ENCODE data around the gene ANKRD29. TPM values are rescaled to one million over a fixed set of nuclear protein-coding genes. Genes with fewer than 3 reads are reported as not detected.

Gene ANKRD29
- polyA plus RNA-seq, 1 of the 3 experiments (the other 2 are of a cell fraction) = 8.2 TPM

- Histone ChIP-seq H3K27me3 (ENCODE audit: insufficient read depth) (no peaks in the 10 kb centered on the region), H3K4me2 (no peak overlapping the region), H3K9me3 (no peaks in the 10 kb centered on the region), H3K9me2 (no peaks in the 10 kb centered on the region), H3K27ac (ENCODE audit: low read depth in 2 of 2, low read length in 1 of 2) (no peak overlapping the region; a peak in 1 of 4 replicates), H3K9ac (no peak overlapping the region), H3K36me3 (replicated peaks in 1 of 2; ENCODE audit: control insufficient read depth in 1 of 2, insufficient read depth in 2 of 2, low read length in 1 of 2) (no peaks in the 10 kb centered on the region), H3K79me2 (ENCODE audit: insufficient read depth) (no peaks in the 10 kb centered on the region), H4K20me1 (ENCODE audit: insufficient read depth) (no peaks in the 10 kb centered on the region), H2AFZ (ENCODE audit: low read depth) (no peak overlapping the region), H3K4me1 (ENCODE audit: control insufficient read depth in 1 of 2, insufficient read depth in 2 of 2, low read depth in 1 of 2, low read length in 1 of 2) (peaks cover 7 to 22% of the 10 kb centered on the region in 2 experiments), H3F3A (replicated peaks; ENCODE audit: insufficient read depth) (peaks cover 4% of the 10 kb centered on the region), H3K4me3 (ENCODE audit: low read depth in 2 of 2, low read length in 1 of 2) (no peak overlapping the region)
- CTCF ChIA-PET = interaction anchor here (0.9 to 1.5 kb wide), 6 partner anchors 13 to 159 kb away, joined by 3 to 5 read pairs (median 3); no protein-coding TSS in a partner anchor
- 78% methylated on average over 4 of the region's 6 CpGs for WGBS (ENCODE audit: low lambda C conversion rate)
- TF ChIP-seq MEF2A (IDR thresholded peaks at IDR 0.05; ENCODE audit: borderline replicate concordance, low read depth) (no peak), FOSL2 (IDR thresholded peaks at IDR 0.05; ENCODE audit: borderline replicate concordance, low read depth) (no peak), ELF1 (IDR thresholded peaks at IDR 0.05) (no peak), RXRA (IDR thresholded peaks at IDR 0.05; ENCODE audit: borderline replicate concordance, low read depth) (no peak), NRF1 (IDR thresholded peaks at IDR 0.05; ENCODE audit: low read depth, low read length) (no peak), IRF3 (IDR thresholded peaks at IDR 0.05; ENCODE audit: low read depth, low read length) (no peak), NFIC (IDR thresholded peaks at IDR 0.05; ENCODE audit: borderline replicate concordance) (no peak), FOXJ3 (CRISPR knock-in tag; IDR thresholded peaks at IDR 0.05) (no peak), GABPA (IDR thresholded peaks at IDR 0.05; ENCODE audit: low read depth) (no peak), USF2 (IDR thresholded peaks at IDR 0.05; ENCODE audit: borderline replicate concordance, low read depth, low read length) (no peak), POLR2AphosphoS5 (IDR thresholded peaks at IDR 0.05; ENCODE audit: low read depth, low read length) (no peak)
- TF ChIP-seq, protein P1, sequence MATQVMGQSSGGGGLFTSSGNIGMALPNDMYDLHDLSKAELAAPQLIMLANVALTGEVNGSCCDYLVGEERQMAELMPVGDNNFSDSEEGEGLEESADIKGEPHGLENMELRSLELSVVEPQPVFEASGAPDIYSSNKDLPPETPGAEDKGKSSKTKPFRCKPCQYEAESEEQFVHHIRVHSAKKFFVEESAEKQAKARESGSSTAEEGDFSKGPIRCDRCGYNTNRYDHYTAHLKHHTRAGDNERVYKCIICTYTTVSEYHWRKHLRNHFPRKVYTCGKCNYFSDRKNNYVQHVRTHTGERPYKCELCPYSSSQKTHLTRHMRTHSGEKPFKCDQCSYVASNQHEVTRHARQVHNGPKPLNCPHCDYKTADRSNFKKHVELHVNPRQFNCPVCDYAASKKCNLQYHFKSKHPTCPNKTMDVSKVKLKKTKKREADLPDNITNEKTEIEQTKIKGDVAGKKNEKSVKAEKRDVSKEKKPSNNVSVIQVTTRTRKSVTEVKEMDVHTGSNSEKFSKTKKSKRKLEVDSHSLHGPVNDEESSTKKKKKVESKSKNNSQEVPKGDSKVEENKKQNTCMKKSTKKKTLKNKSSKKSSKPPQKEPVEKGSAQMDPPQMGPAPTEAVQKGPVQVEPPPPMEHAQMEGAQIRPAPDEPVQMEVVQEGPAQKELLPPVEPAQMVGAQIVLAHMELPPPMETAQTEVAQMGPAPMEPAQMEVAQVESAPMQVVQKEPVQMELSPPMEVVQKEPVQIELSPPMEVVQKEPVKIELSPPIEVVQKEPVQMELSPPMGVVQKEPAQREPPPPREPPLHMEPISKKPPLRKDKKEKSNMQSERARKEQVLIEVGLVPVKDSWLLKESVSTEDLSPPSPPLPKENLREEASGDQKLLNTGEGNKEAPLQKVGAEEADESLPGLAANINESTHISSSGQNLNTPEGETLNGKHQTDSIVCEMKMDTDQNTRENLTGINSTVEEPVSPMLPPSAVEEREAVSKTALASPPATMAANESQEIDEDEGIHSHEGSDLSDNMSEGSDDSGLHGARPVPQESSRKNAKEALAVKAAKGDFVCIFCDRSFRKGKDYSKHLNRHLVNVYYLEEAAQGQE (IDR thresholded peaks at IDR 0.05; ENCODE audit: low read depth, low read length) = no peak
- POLR2A ChIA-PET = no interaction called here
- no peak for DNase-seq
Observed at GRCh38 chr18:23652232-23652631, 10.5 kb downstream of the ANKRD29 start.

All from SK-N-SH (cell line).